Heart right ventricle (tissue), 16 donors: Measurements from ENCODE around the gene USP31. TPM values are rescaled to one million over a fixed set of nuclear protein-coding genes. Genes with fewer than 3 reads are reported as not detected.

Source experiments
- ATAC-seq, 8 donors: fragments of 200-7000 bp; cut with Tn5 transposase; one replicate each; pipeline ENCODE4 v1.9.1; 2020; ENCODE audit warnings: mild to moderate bottlenecking in 8 of 8, moderate library complexity in 8 of 8, moderate number of reproducible peaks in 1 of 8
- DNase-seq, 2 donors: peaks; one replicate each; pipeline ENCODE4 v3.0.0-alpha.2; 2020
- H3K27ac ChIP-seq, 10 donors: fragments of 200-600 bp; sonication (generic) in 2 of 10; one replicate each; pipeline versions ENCODE4 v1.5.0 to v1.8.0; 2020 to 2022; ENCODE audit warnings: mild to moderate bottlenecking in 3 of 10
- H3K27me3 ChIP-seq, 7 donors: fragments of 200-600 bp; one replicate each; pipeline ENCODE4 v1.8.0; 2021 to 2022; ENCODE audit warnings: mild to moderate bottlenecking in 2 of 7
- H3K36me3 ChIP-seq, 9 donors: fragments of 200-600 bp; sonication (generic) in 1 of 9; one replicate each; pipeline versions ENCODE4 v1.5.0 to v1.8.0; 2020 to 2022; ENCODE audit warnings: mild to moderate bottlenecking in 2 of 9
- H3K4me1 ChIP-seq, 9 donors: fragments of 200-600 bp; sonication (generic) in 1 of 9; one replicate each; pipeline versions ENCODE4 v1.5.0 to v1.8.0; 2020 to 2022; ENCODE audit warnings: mild to moderate bottlenecking in 4 of 9
- H3K4me3 ChIP-seq, 10 donors: fragments of 200-600 bp; sonication (generic) in 2 of 10; one replicate each; pipeline versions ENCODE4 v1.5.0 to v1.8.0; 2020 to 2022; ENCODE audit warnings: mild to moderate bottlenecking in 7 of 10, moderate library complexity in 2 of 10
- H3K9me3 ChIP-seq, 11 donors: fragments of 200-600 bp in 10 of 11; sonication (generic) in 2 of 11; one replicate each; pipeline versions ENCODE4 v1.5.0 to v1.8.0; 2013 to 2022; ENCODE audit warnings: mild to moderate bottlenecking in 2 of 11, control low read depth in 1 of 11, moderate library complexity in 1 of 11
- CTCF ChIP-seq, 9 donors: fragments of 200-600 bp; sonication (generic) in 2 of 9; IDR thresholded peaks; one replicate each; pipeline versions ENCODE4 v1.5.0 to v1.8.0; 2021 to 2022; ENCODE audit warnings: antibody characterized with exemption in 9 of 9, mild to moderate bottlenecking in 5 of 9, moderate library complexity in 1 of 9
- WGBS, 2 donors: extraction: QIAGEN DNeasy Blood & Tissue Kit; methylation state at CpG; one replicate each; pipeline ENCODE4 v1.1.7; 2013; ENCODE audit warnings: inconsistent platforms in 1 of 2; 5-methylcytosine and 5-hydroxymethylcytosine counted together
- intact Hi-C, 10 donors: fragments of 100-400 bp; cut with DNase I; formaldehyde crosslinking; loops; one replicate each; pipeline versions ENCODE4 v1.11.1 to v1.14.2; 2022
- polyA plus RNA-seq, 2 donors: library from polyadenylated mRNA; stranded (reverse); fragments of 200-250 nt; gene quantifications; one replicate each; pipeline ENCODE4 v1.2.3, GENCODE V29; 2013
- total RNA-seq, 10 donors: library from RNA; stranded (reverse); fragmentation: NEBNext Ultra II Directional in 3 of 10; extraction: Animal tissue kit (Norgen Biotek cat#: 25700) in 3 of 10; gene quantifications; one replicate each; pipeline versions ENCODE4 v1.2.1 to v1.2.4, GENCODE V29; 2021 to 2023
- donor health status: Arrhythmogenic right ventricular cardiomyopathy.
- donor health status: ischemic (EF 13 %, LVEDD 7.1; RV severe dilation, severe dysfunction).
- donor health status: healthy with polysubstance abuse.
- donor health status: DM: no; HTN: yes; CAD: no.
- donor health status: DM: no; HTN: no; CAD: no.
- donor health status: ischemic (EF 25% LVEDD 6.9; RV normal size, moderate dysfunction).
- donor health status: ischemic (EF 25% LVEDD 5.7; RV mildly dilated, moderate dysfunction).
- donor health status: healthy.
- donor health status: DM: yes; HTN: yes; CAD: no.
- donor health status: Ischemic cardiomyopathy.
- donor health status: ischemic (EF 35%, LVEDD 5.7; RV mildly dilated, moderate dysfunction).
- donor health status: nonischemic (EF 11% LVEDD 7.7; RV severe dilation, severe dysfunction).
- donor health status: DM: yes; HTN: yes; CAD: no.
- donor health status: PGD.
- donor health status: ischemic (EF 29% LVEDD 5.4; RV normal size, mild dysfunction).
- donor health status: nonischemic (EF 23%, LVEDD 6.1; RV moderate dilation, normal function).

Gene USP31
- total and polyA plus RNA-seq, 12 donors, result 8.9 to 32.1 (median 22.4) TPM

GRCh38 chr16:23110257-23110899, 38.9 kb downstream of the USP31 start:
- ATAC-seq, result no peak
- Histone ChIP-seq H3K36me3 (peaks cover 0 to 28% (median 0%) of the 10 kb centered on the region in 9 donors), H3K27me3 (no peaks in the 10 kb centered on the region), H3K4me1 (peaks cover 0 to 44% (median 14%) of the 10 kb centered on the region in 9 donors), H3K27ac (no peak overlapping the region), H3K4me3 (no peak overlapping the region), H3K9me3 (peaks cover 0 to 3% (median 0%) of the 10 kb centered on the region in 11 donors)
- DNase-seq, result no peak
- WGBS, 2 donors, result 93 to 98% methylated on average over 5 of the region's 5 CpGs
- TF ChIP-seq CTCF (IDR thresholded peaks at IDR 0.05), result no peak
- intact Hi-C loops, result no loop called here

GRCh38 chr16:23107936-23108335, 41.3 kb downstream of the USP31 start:
- Histone ChIP-seq H3K9me3 (peaks cover 0 to 3% (median 0%) of the 10 kb centered on the region in 11 donors), H3K27ac (no peak overlapping the region), H3K27me3 (no peaks in the 10 kb centered on the region), H3K4me3 (no peak overlapping the region), H3K36me3 (peaks cover 0 to 51% (median 4%) of the 10 kb centered on the region in 9 donors), H3K4me1 (peaks cover 0 to 25% (median 13%) of the 10 kb centered on the region in 9 donors)
- no peak for TF ChIP-seq CTCF (IDR thresholded peaks at IDR 0.05)
- intact Hi-C loops, result no loop called here
- WGBS, 2 donors, result 62 to 64% methylated on average over 5 of the region's 5 CpGs
- peak in 5 of 8 donors; percentile 41 to 74 (median 45) for ATAC-seq
- no peak for DNase-seq

GRCh38 chr16:23107117-23107516, 42.1 kb downstream of the USP31 start:
- H3K4me1 ChIP-seq, result peaks cover 0 to 23% (median 13%) of the 10 kb centered on the region in 9 donors
- TF ChIP-seq CTCF (IDR thresholded peaks at IDR 0.05), result no peak
- no peak overlapping the region for H3K27ac ChIP-seq
- DNase-seq (no peak), ATAC-seq (peak in 4 of 8 donors; percentile 54 to 80 (median 62))
- H3K9me3 ChIP-seq, result peaks cover 0 to 3% (median 0%) of the 10 kb centered on the region in 11 donors
- H3K36me3 ChIP-seq, result peaks cover 0 to 59% (median 4%) of the 10 kb centered on the region in 9 donors
- H3K4me3 ChIP-seq, result no peak overlapping the region
- WGBS, 2 donors, result 85 to 88% methylated on average over 2 of the region's 2 CpGs
- no peaks in the 10 kb centered on the region for H3K27me3 ChIP-seq
- intact Hi-C loops, result no loop called here

GRCh38 chr16:23105309-23105708, 43.9 kb downstream of the USP31 start:
- TF ChIP-seq CTCF (IDR thresholded peaks at IDR 0.05), result no peak
- WGBS, 2 donors, result 82 to 84% methylated on average over 5 of the region's 5 CpGs
- Histone ChIP-seq H3K9me3 (peaks cover 0 to 3% (median 0%) of the 10 kb centered on the region in 11 donors), H3K27me3 (no peaks in the 10 kb centered on the region), H3K36me3 (peaks cover 0 to 77% (median 13%) of the 10 kb centered on the region in 9 donors), H3K27ac (no peak overlapping the region), H3K4me1 (peaks cover 0 to 23% (median 13%) of the 10 kb centered on the region in 9 donors), H3K4me3 (no peak overlapping the region)
- DNase-seq (no peak), ATAC-seq (no peak)
- intact Hi-C loops, result no loop called here
